GM19463 (cell line): ENCODE measurements around the gene RXRA.

ENCODE experiments used
- ATAC-seq: cut with Tn5 transposase; IDR thresholded peaks from one replicate; pipeline ENCODE4 v1.9.1; 2021; ENCODE audit warnings: mild to moderate bottlenecking, moderate library complexity; ENCODE audit not compliant: unreplicated experiment

RXRA gene

DNA sequence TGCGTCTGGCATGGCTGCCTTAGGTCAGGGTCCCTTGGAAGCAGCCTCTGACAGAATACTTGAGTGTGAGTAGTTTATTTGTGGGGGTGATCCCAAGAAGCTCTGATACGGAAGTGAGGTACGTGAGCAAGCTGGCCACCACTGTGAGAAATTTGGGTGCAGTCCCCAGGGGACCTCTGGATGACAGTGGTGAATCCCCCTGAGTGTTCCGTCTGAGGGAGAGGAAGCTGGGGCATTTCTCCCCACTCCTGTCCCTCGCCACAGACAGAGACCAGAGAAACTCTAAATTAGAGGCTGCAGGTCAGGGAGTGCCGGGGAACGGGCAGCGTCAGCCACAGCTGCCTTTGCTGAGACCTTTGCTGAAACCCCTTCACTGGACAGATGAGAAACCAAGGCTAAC is 159.4 kb downstream of the RXRA start:
- ATAC-seq, result no peak

DNA sequence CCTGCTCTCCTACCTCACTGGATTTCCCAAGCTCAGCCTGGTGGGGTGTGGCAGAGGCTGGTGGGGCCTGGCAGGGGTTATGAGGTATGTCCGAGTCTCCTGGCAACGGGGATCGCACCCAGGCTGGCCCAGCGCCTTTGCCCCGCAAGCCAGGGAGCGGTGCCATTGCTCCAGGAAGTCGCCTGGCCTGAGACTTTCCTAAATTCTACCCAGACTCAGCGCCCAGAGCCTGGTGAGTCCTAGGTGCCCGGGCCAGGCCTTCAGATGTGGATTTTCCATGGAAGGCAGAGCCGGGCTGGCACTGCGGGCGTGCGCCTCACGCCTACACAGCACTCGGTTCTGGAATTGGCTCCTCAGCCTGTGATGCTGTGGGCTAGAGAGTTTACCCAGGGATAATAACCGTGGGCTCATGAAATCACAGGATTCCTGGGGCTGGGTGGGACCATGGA is 159.9 kb downstream of the RXRA start:
- ATAC-seq, result no peak

DNA sequence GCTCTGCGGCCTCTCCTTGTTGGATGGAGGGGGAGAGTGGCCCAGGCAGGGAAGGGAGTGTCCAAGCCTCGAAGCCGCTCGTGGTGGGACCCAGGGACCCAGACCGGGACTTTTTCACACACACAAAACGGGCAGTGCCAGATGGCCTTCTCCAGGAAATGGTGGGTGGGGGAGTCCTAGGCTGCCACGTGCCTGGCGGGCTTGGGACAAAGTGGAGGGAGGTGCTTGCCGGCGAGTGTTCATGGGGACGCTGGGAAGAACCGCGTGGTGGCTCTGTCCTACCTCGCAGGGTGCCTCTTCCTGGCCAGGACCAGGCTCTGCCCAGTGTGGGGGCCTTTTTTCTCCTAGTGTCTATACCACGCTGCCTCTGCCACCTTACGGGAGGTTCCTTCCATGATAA is 160.3 kb downstream of the RXRA start:
- no peak for ATAC-seq
